ENCODE data around the gene DPP6. TPM values are rescaled to one million over a fixed set of nuclear protein-coding genes. Genes with fewer than 3 reads are reported as not detected.

DPP6 gene
- polyA plus RNA-seq, 3 donors = 0.06 to 0.68 TPM; not detected in 1

DNA sequence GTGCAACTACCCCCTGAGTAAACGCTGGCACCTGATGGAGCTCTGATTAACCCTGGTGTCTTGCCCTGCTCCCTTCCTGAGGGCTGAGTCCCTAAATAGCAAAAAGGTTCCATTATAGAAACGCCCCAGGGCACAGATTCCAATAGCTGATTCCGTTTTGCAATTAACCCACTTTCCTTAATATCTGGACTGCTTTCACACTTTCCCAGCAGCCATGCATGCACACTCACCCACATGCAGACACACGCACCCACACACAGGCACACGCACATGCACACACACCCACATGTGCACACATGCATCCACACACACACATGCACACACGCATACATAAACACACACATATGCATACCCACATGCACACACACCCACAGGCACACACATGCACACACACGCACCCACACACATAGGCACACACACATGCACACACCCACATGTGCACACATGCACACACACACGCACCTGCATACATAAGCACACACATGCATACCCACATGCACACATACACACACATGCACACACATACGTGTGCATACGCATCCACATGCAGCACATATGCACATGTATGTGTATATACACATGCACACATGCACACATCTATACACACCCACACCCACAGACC is 821.4 kb downstream of the DPP6 start:
- 71 to 89% (median 89%) methylated on average over 10 of the region's 10 CpGs for WGBS, 3 donors

DNA sequence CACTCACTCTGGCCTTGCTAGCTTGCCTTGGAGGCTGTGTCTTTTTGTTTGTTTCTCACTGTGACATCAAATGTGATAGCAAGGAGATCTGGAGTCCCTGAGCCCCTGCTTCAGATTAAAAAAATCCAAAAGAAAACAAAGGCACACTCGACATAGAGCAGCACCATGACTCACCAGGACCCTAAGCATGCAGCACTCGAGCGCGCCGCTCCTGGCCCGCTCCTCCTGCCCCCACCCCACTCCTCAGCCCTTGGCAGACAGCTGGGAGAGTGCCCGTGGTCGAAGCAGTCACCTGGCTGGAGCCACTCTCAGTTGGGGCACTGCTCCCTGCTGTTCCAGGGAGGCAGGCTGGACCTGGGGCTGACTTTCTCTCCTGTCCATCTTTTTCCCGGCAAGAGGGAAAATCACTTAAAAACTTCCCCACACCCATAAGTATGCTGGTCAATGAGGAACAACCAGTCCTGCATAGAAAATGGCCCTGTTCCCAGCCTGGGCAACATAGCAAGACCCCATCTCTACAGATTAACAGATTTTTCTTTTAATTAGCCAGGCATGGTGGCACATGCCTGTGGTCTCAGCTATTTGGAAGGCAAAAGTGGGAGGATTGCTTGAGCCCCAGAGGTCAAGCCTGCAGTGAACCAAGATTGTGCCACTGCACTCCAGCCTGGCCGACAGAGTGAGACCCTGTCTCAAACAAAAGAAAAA is 822.4 kb downstream of the DPP6 start:
- no peak overlapping the region for H3K27ac ChIP-seq (ENCODE audit: low read depth, low read length)
- 47 to 48% (median 47%) methylated on average over 10 of the region's 10 CpGs for WGBS, 3 donors

More for the DNA sequence above, 821.4 kb downstream of the DPP6 start:
- H3K27ac ChIP-seq (ENCODE audit: low read depth, low read length) = no peak overlapping the region

DNA sequence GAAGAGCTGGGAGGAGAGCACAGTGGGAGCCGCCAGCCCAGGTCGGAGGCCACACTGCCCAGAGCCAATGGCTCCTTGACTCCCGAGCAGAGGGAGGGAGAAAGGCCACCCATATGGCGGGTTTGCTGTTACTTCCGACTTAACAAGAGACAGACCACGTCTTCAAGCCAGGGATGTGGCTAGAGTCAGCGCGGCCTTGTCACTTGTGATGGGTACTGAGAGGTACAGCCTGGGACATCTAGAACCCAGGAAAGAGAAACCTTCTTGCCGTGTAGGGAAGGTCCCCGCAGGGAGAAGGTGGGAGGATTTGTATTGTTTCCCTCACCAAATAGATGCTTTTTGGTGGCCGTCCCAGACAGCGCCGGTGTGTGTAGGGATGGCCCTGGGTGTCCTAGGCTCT is 823.1 kb downstream of the DPP6 start:
- 78 to 88% (median 86%) methylated on average over 13 of the region's 13 CpGs for WGBS, 3 donors

DNA sequence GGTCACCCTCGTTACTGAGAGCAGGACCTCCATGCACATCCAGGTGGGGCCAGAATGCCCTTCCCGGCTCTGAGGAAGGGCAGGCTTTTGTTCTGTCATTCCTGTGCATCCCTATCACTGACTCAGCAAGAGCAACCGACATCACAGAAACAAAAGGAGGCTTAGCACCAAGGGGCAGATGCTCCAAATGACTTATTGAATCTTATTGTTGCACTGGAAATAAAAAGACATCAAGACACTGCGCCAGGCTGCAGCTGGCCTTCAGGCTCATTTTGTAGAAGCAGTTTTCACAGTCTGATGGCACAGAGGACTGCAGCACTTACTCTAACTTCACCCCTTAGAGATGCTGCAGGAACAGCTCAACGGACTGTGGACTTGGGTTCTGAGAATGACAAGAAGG is 824.3 kb downstream of the DPP6 start:
- H3K27ac ChIP-seq (ENCODE audit: low read depth, low read length) = no peak overlapping the region
- 73 to 82% (median 74%) methylated on average over 5 of the region's 5 CpGs for WGBS, 3 donors

More for the DNA sequence above, 823.1 kb downstream of the DPP6 start:
- no peak overlapping the region for H3K27ac ChIP-seq (ENCODE audit: low read depth, low read length)

DNA sequence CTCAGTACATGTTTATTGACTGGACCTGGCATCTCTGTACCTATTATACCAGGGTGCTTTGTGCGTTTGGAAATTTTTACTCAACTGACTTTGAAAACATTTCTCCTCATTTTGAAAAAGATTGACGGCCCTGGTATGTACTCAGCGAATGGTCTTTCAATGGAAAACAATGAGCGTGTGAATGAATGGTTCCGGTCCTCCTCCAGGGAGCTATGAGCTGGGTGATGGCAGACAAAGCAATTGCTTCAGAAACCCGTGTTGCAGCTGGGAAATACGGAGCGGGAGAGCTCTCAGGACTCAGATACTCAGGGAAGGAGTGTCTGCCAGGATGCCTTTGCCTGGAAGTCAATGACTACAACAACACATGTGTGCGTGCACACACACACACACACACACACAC is 824.8 kb downstream of the DPP6 start:
- no peak overlapping the region for H3K27ac ChIP-seq (ENCODE audit: low read depth, low read length)
- 78 to 84% (median 83%) methylated on average over 9 of the region's 9 CpGs for WGBS, 3 donors

DNA sequence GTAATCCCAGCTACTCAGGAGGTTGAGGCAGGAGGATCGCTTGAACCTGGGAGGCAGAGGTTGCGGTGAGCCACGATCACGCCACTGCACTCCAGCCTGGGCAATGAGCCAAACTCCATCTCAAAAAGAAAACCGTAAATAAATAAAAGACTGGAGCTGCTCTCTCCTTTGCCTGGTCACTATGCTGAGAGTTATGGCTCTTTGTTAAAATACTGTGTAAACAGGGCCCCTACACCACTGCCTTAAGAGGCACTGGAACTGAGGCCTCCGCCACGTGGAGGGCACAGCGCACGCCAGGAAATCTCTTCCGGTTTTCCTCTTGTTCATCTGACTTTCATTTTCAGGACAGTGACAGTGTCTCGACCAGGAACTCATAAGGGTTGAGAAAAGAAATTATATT is 827.4 kb downstream of the DPP6 start:
- WGBS, 3 donors = 45 to 64% (median 64%) methylated on average over 11 of the region's 11 CpGs
- no peak overlapping the region for H3K27ac ChIP-seq (ENCODE audit: low read depth, low read length)

DNA sequence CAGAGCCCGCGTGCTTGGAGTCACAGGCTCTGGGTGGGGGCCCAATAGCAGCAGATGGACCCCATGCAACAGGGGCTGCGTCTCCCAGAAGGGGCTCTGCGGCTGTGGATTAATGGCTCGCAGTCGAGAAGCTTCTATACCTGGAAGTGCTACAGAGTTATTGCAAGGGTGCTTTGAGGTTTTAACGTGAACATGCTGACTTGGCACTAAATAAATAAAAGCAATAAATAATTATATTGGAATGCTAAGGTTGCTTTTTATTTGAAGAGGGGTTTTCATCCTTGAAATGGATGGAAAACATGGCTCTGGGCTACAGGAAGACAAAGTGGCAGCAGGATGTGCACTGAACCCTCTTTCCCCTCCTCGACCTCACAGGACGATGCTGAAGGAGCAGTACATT is 828.3 kb downstream of the DPP6 start:
- H3K27ac ChIP-seq (ENCODE audit: low read depth, low read length) = no peak overlapping the region
- WGBS, 3 donors = 76 to 85% (median 83%) methylated on average over 9 of the region's 9 CpGs

DNA sequence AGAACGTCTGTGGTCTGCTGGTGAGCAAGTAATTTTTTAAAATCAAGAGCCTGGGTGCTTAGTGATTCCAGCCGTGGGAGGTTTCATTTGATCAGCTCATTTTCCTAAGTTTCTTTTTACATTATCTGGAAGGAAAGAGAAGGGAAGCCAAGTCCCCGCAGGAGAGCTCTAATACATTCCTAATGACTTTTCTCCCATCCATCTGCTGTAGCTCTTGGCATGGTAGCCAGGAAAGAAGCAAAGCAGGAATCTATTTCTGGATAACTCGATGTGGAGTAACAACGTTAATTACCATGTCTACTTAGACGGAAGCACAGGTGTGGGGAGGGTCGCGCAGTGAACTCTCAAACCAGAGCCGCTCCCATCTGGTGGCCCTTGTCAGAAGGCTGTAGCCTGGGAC is 828.8 kb downstream of the DPP6 start:
- WGBS, 3 donors = 60 to 71% (median 61%) methylated on average over 9 of the region's 9 CpGs
- H3K27ac ChIP-seq (ENCODE audit: low read depth, low read length) = no peak overlapping the region

DNA sequence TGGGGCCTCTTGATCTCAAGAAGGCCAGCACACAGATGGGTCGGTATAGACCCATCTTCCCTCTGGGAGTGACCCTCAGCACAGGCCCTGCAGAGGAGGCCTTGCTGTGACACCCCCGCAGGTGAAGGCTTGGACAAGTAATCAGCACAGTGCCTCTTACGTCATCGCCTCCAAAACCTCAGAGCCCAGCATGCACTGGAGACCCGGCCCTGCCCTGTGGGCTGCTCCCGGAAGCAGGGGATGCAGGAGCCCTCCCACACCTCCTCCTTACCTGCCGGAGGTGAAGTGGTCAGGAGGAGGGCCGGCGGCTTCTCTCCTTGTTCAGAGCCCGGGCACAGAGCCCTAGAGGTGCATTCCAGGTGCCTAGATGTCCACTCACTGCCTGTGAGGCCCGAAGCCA is 829.3 kb downstream of the DPP6 start:
- 86 to 91% (median 88%) methylated on average over 10 to 11 of the region's 11 CpGs for WGBS, 3 donors
- no peak overlapping the region for H3K27ac ChIP-seq (ENCODE audit: low read depth, low read length)

DNA sequence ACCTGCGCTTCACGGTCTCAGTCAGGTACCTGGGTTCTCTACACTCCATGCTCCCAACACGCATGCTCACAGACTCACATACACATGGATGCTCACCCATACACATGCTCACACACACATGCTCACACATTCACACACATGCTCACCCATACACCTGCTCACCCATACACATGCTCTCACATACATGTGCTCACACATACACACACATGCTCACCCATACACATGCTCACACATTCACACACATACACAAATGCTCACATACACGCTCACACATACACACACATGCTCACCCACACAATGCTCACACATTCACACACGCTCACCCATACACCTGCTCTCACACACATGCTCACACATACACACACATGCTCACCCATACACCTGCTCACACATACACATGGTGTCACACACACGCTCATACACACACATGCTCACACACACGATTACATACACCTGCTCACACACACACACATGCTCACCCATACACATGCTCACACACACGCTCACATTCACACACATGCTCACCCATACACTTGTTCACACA is 830.8 kb downstream of the DPP6 start:
- no peak overlapping the region for H3K27ac ChIP-seq (ENCODE audit: low read depth, low read length)
- 91 to 97% (median 96%) methylated on average over 8 of the region's 8 CpGs for WGBS, 3 donors

DNA sequence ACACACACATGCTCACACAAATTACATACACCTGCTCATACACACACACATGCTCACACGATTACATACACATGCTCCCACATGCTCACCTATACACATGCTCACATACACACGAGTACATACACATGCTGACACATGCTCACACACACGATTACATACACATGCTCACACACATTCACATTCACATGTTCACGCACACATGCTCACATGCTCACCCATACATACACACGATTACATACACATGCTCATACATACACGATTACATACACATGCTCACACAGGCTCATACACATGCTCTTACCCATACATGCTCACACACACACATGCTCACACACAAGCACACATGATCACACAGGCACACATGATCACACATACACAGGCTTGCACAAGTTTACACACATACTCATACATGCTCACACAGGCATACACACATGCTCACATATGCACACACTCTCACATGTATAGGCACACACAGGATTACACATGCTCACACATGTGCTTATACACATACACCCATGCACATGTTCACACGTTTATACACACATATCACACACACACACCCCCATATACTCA is 832.2 kb downstream of the DPP6 start:
- H3K27ac ChIP-seq (ENCODE audit: low read depth, low read length) = no peak overlapping the region
- WGBS, 3 donors = 93 to 96% (median 93%) methylated on average over 7 of the region's 7 CpGs

DNA sequence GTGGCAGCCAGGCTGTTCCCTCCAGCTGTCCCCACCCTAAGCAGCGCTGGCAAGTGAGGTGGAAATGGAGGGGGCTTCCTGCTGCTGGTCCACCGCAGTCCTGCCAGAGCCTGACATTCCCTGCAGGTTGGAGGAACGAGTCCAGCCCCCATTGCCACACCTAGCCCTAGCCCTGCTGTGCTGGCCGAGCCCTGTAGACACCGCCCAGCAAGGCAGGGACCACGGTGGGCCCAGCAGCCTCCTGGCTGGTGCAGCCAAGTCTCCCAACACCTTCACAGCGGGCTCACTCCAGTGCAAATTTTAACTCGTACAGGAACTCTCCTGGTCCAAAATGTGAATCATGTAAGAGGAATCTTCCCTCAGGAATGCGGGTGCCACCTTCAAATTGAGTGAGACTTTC is 834.4 kb downstream of the DPP6 start:
- no peak overlapping the region for H3K27ac ChIP-seq (ENCODE audit: low read depth, low read length)
- WGBS, 3 donors = 67 to 76% (median 70%) methylated on average over 9 of the region's 9 CpGs

DNA sequence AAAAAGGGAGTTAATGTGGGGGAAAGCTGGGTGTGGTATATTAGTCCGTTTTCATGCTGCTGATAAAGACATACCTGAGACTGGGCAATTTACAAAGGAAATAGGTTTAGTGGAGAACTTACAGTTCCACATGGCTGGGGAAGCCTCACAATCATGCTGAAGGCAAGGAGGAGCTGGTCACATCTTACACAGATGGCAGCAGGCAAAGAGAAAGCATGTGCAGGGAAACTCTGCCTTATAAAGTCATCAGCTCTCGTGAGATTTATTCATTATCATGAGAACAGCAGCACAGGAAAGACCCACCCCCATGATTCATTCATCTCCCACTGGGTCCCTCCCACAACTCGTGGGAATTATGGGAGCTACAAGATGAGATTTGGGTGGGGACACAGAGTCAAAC is 836.5 kb downstream of the DPP6 start:
- 64 to 73% (median 64%) methylated on average over 3 of the region's 3 CpGs for WGBS, 3 donors
- no peak overlapping the region for H3K27ac ChIP-seq (ENCODE audit: low read depth, low read length)

DNA sequence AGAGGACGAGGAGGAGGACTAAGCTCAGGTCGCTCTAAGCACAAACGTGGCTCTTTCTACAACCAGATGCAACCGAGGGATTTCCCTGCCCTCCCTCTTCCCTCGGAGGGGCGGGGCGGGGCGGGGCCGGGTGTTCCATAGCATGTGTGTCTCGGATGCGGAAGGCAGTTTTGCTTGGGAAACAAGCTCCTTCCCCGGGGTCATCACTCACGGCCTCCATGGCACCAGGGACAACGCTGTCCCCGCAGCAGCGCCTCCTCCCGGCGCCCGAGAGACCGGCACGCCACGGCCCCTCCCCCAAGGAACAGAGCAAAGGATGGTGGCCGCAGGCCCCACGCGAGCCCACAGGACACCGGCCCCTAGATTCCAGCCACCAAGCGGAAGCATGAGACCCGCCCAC is 840.3 kb downstream of the DPP6 start:
- WGBS, 3 donors = 33 to 51% (median 37%) methylated on average over 28 of the region's 28 CpGs
- H3K27ac ChIP-seq (ENCODE audit: low read depth, low read length) = no peak overlapping the region

DNA sequence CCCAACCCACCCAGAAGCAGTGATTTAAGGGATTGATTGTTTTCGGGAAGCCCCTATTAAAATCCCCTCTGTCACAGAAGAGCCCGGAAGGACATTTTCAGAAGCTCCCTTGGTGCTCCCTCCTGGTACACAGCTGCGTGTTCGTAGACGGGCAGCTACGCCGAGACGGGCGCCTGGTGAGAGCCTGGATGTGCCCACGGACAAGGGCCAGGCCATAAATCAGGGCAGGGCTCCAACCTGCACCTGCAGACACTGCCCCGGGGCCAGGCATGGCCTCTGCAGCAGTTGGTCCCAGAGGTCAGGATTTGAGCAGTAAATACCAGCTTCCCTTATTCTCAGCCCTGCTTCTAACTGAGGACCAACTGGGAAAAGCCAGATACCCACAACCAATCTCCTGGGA is 843.9 kb downstream of the DPP6 start:
- no peak overlapping the region for H3K27ac ChIP-seq (ENCODE audit: low read depth, low read length)
- WGBS, 3 donors = 89 to 93% (median 93%) methylated on average over 11 of the region's 11 CpGs

DNA sequence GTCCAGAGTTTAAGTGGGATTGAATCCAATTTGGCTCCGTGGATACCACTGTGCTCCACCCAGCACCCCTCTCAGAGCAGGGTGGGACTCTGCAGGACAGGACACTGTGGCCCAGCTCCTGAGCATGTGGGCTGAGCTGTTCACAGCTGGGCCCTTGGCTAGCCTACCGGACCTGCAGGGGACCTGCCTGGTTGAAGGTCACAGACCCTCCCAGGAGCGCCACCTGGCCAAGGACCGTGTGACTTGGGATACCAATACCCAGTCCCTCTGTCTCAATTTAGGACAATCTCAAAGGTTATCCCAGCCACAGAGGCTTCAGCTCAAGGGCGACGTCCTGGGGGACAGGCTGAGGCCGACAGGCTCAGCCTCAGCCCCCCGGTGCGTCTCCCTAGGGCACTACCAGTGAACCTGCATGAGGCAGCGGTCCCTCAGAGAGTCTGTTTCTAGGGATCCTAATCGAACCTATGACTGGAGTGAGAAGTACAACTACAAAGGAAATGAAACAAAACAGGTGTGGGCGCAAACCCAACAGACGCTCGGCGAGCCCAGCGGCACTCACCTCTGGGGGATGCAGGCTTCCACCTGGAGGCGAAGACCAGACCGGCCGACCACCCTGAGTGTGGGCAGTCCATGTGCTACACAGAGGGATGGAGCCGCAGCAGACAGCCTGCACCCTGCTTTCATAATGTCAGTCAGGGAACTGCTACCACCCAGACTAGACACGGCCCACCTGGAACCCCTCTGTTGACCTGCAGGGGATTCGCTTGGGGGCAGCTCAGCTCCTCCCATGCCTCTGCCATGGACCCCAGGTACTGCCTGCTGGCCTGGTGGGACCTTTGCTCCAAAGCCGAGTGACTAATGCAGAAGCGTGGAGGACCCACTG is 847.0 kb downstream of the DPP6 start:
- H3K27ac ChIP-seq (ENCODE audit: low read depth, low read length) = no peak overlapping the region
- 81 to 85% (median 81%) methylated on average over 24 of the region's 24 CpGs for WGBS, 3 donors

DNA sequence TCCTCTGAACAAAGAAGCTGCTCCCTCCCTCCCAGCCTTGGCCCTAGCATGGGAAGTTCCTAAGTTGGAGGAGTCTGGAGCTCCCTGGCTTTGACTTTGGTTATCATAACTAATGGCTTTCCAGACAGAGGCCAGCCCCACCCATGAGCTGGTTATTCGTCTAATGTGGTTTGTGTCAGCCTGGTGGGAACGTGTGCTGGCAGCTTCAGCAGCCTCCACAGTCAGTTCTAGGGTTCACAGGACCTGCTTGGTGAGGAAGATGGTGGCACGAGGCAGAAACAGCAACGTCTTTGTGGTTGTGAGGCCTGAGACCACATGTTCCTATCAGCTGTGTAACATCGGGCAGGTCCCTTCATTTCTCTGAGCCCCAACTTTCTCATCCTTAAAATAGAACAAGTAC is 847.7 kb downstream of the DPP6 start:
- WGBS, 3 donors = 52 to 57% (median 55%) methylated on average over 5 of the region's 5 CpGs
- H3K27ac ChIP-seq (ENCODE audit: low read depth, low read length) = no peak overlapping the region

DNA sequence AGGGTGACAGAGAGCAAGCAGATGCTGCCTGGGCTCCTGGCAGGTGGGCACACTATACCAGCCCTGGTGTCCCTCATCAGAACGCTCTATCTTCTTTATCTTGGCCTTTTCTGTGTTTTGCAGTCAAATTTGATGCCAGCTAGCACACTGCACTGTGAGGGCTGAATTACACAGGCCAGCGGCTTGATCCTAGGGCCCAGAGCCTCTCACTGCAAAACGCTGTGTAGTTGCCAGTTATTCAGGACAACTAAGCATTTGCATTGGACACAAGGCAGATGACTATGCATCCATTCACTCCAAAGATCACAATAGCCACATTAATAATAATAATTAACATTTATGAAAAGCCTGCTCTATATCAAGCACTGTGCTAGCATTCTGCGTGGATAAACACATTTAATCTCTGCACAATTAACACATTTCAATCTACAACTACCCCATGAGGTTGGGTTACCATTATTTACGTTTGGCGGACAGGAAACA is 850.4 kb downstream of the DPP6 start:
- no peak overlapping the region for H3K27ac ChIP-seq (ENCODE audit: low read depth, low read length)
- 68 to 79% (median 69%) methylated on average over 6 of the region's 6 CpGs for WGBS, 3 donors
